CD4-positive, CD25-positive, alpha-beta regulatory T cell (primary cell): ENCODE data around the gene RABL3. TPM values are rescaled to one million over a fixed set of nuclear protein-coding genes. Genes with fewer than 3 reads are reported as not detected.

Experiments used
- ATAC-seq, 2 donors: fragments of 150-1000 bp; cut with Tn5 transposase; one replicate each; pipeline ENCODE4 v1.10.0; 2021; ENCODE audit warnings: low read depth in 2 of 2, moderate number of reproducible peaks in 2 of 2, moderate library complexity in 1 of 2
- DNase-seq, 3 donors: peaks; one replicate each; pipeline versions ENCODE4 v3.0.0 to v3.0.0-alpha.2; 2012 to 2022; ENCODE audit warnings: mixed read lengths in 1 of 3
- H3K27ac ChIP-seq: one replicate; pipeline ENCODE4 v1.7.0; 2013; ENCODE audit warnings: mild to moderate bottlenecking, low read length; ENCODE audit not compliant: insufficient read depth, poor library complexity, severe bottlenecking
- H3K27me3 ChIP-seq: one replicate; pipeline ENCODE4 v1.7.0; 2013; ENCODE audit warnings: low read length; ENCODE audit not compliant: control insufficient read depth, insufficient read depth
- H3K36me3 ChIP-seq: one replicate; pipeline ENCODE4 v1.7.0; 2013; ENCODE audit warnings: mild to moderate bottlenecking, low read length, moderate library complexity; ENCODE audit not compliant: control insufficient read depth, insufficient read depth
- H3K4me1 ChIP-seq: 2 replicates; pipeline ENCODE4 v1.7.0; 2013; ENCODE audit warnings: mild to moderate bottlenecking, low read length; ENCODE audit not compliant: insufficient read depth, control insufficient read depth, poor library complexity, severe bottlenecking
- H3K4me3 ChIP-seq: one replicate; pipeline ENCODE4 v1.7.0; 2013; ENCODE audit warnings: low read depth, mild to moderate bottlenecking, low read length, moderate library complexity
- H3K9me3 ChIP-seq, 2 experiments: 1 replicate in 1 of 2; 2 replicates in 1 of 2; pipeline ENCODE4 v1.7.0; 2013; ENCODE audit warnings: low read length in 2 of 2, mild to moderate bottlenecking in 1 of 2, moderate library complexity in 1 of 2; ENCODE audit not compliant: control insufficient read depth in 2 of 2
- H3K27ac Mint-ChIP-seq, 3 donors: one replicate each; pipeline ENCODE4 v1.8.0; 2020 to 2022; ENCODE audit warnings: mild to moderate bottlenecking in 3 of 3, mixed read lengths in 3 of 3, moderate library complexity in 2 of 3
- H3K27me3 Mint-ChIP-seq: one replicate; pipeline ENCODE4 v1.8.0; 2022; ENCODE audit warnings: mild to moderate bottlenecking, mixed read lengths
- H3K36me3 Mint-ChIP-seq: one replicate; pipeline ENCODE4 v1.8.0; 2020; ENCODE audit warnings: mixed read lengths
- H3K4me1 Mint-ChIP-seq, 4 donors: one replicate each; pipeline ENCODE4 v1.8.0; 2020 to 2022; ENCODE audit warnings: mixed read lengths in 4 of 4, mild to moderate bottlenecking in 1 of 4
- H3K4me3 Mint-ChIP-seq, 4 donors: one replicate each; pipeline ENCODE4 v1.8.0; 2020 to 2022; ENCODE audit warnings: mild to moderate bottlenecking in 4 of 4, mixed read lengths in 4 of 4, moderate library complexity in 3 of 4
- H3K9me3 Mint-ChIP-seq, 7 donors: one replicate each; pipeline ENCODE4 v1.8.0; 2020 to 2022; ENCODE audit warnings: mixed read lengths in 7 of 7, mild to moderate bottlenecking in 3 of 7, moderate library complexity in 2 of 7
- polyA plus RNA-seq, 4 donors: library from polyadenylated mRNA; unstranded; fragments of 300-500 nt; fragmentation: Illumina TruSeq; gene quantifications; one replicate each; pipeline ENCODE4 v1.2.3, GENCODE V29; 2021
- total RNA-seq: library from RNA; stranded (reverse); gene quantifications from one replicate; pipeline ENCODE4 v1.2.3, GENCODE V29; 2022

RABL3 gene
- total and polyA plus RNA-seq, 5 donors from 2014 or later: 16.3 to 53.0 (median 46.8) TPM

- H3K36me3 Mint-ChIP-seq: peaks cover 13% of the 10 kb centered on the region
- DNase-seq (no peak), ATAC-seq (no peak)
- peak overlapping the region in 1 of 3 donors; percentile 28 for H3K27ac Mint-ChIP-seq
- Histone ChIP-seq H3K9me3 (no peaks in the 10 kb centered on the region), H3K4me1 (no peaks in the 10 kb centered on the region), H3K27ac (no peak overlapping the region), H3K27me3 (no peaks in the 10 kb centered on the region), H3K36me3 (peaks cover 42% of the 10 kb centered on the region), H3K4me3 (no peak overlapping the region)
- H3K4me3 Mint-ChIP-seq: no peak overlapping the region
- peaks cover 10 to 33% (median 24%) of the 10 kb centered on the region in 4 donors for H3K4me1 Mint-ChIP-seq
- no peaks in the 10 kb centered on the region for H3K9me3 Mint-ChIP-seq
- H3K27me3 Mint-ChIP-seq: no peaks in the 10 kb centered on the region
These were observed 29.8 kb upstream of the RABL3 start for GRCh38 chr3:120772081-120772480.

GRCh38 chr3:120770891-120771290 lies 28.6 kb upstream of the RABL3 start:
- Mint-ChIP-seq H3K36me3 (peaks cover 9% of the 10 kb centered on the region), H3K4me3 (no peak overlapping the region), H3K9me3 (no peaks in the 10 kb centered on the region), H3K27ac (no peak overlapping the region), H3K4me1 (peaks cover 18 to 43% (median 33%) of the 10 kb centered on the region in 4 donors), H3K27me3 (no peaks in the 10 kb centered on the region)
- Histone ChIP-seq H3K36me3 (peaks cover 31% of the 10 kb centered on the region), H3K4me3 (no peak overlapping the region), H3K27ac (no peak overlapping the region), H3K4me1 (no peaks in the 10 kb centered on the region), H3K9me3 (no peaks in the 10 kb centered on the region), H3K27me3 (no peaks in the 10 kb centered on the region)
- DNase-seq (no peak), ATAC-seq (no peak)

GRCh38 chr3:120769436-120769835 lies 27.1 kb upstream of the RABL3 start:
- Mint-ChIP-seq H3K36me3 (peaks cover 9% of the 10 kb centered on the region), H3K27me3 (no peaks in the 10 kb centered on the region), H3K4me3 (no peak overlapping the region), H3K9me3 (no peaks in the 10 kb centered on the region), H3K27ac (peak overlapping the region in 2 of 3 donors; percentile 48 to 50), H3K4me1 (peaks cover 27 to 50% (median 41%) of the 10 kb centered on the region in 4 donors)
- Histone ChIP-seq H3K27ac (no peak overlapping the region), H3K27me3 (no peaks in the 10 kb centered on the region), H3K36me3 (peaks cover 20% of the 10 kb centered on the region), H3K4me3 (no peak overlapping the region), H3K9me3 (no peaks in the 10 kb centered on the region), H3K4me1 (no peaks in the 10 kb centered on the region)
- DNase-seq (no peak), ATAC-seq (no peak)

- no peaks in the 10 kb centered on the region for H3K4me1 ChIP-seq
- no peaks in the 10 kb centered on the region for H3K9me3 Mint-ChIP-seq
- H3K9me3 ChIP-seq: no peaks in the 10 kb centered on the region
- H3K27ac Mint-ChIP-seq: peak overlapping the region in 2 of 3 donors; percentile 13 to 21
- peaks cover 40 to 62% (median 58%) of the 10 kb centered on the region in 4 donors for H3K4me1 Mint-ChIP-seq
- no peaks in the 10 kb centered on the region for H3K27me3 Mint-ChIP-seq
- H3K27ac ChIP-seq: no peak overlapping the region
- H3K4me3 Mint-ChIP-seq: no peak overlapping the region
- peaks cover 8% of the 10 kb centered on the region for H3K36me3 Mint-ChIP-seq
- H3K27me3 ChIP-seq: no peaks in the 10 kb centered on the region
- H3K4me3 ChIP-seq: no peak overlapping the region
- ATAC-seq: no peak
- H3K36me3 ChIP-seq: peaks cover 9% of the 10 kb centered on the region
- DNase-seq: no peak
These were observed 24.8 kb upstream of the RABL3 start for GRCh38 chr3:120767106-120767505.

GRCh38 chr3:120766576-120766975 lies 24.3 kb upstream of the RABL3 start:
- no peaks in the 10 kb centered on the region for H3K9me3 Mint-ChIP-seq
- peaks cover 42 to 61% (median 58%) of the 10 kb centered on the region in 4 donors for H3K4me1 Mint-ChIP-seq
- H3K4me3 Mint-ChIP-seq: no peak overlapping the region

GRCh38 chr3:120765830-120766493 lies 23.6 kb upstream of the RABL3 start:
- Histone ChIP-seq H3K27me3 (no peaks in the 10 kb centered on the region), H3K4me1 (no peaks in the 10 kb centered on the region), H3K36me3 (peaks cover 6% of the 10 kb centered on the region), H3K9me3 (no peaks in the 10 kb centered on the region), H3K4me3 (no peak overlapping the region), H3K27ac (no peak overlapping the region)
- ATAC-seq (no peak), DNase-seq (no peak)
- Mint-ChIP-seq H3K9me3 (no peaks in the 10 kb centered on the region), H3K27ac (no peak overlapping the region), H3K27me3 (no peaks in the 10 kb centered on the region), H3K4me3 (no peak overlapping the region), H3K4me1 (peaks cover 45 to 67% (median 63%) of the 10 kb centered on the region in 4 donors), H3K36me3 (peaks cover 15% of the 10 kb centered on the region)

More at GRCh38 chr3:120766576-120766975, 24.3 kb upstream of the RABL3 start:
- no peaks in the 10 kb centered on the region for H3K4me1 ChIP-seq
- no peaks in the 10 kb centered on the region for H3K27me3 ChIP-seq
- peaks cover 7% of the 10 kb centered on the region for H3K36me3 ChIP-seq
- ATAC-seq (no peak), DNase-seq (no peak)
- Mint-ChIP-seq H3K27ac (no peak overlapping the region), H3K27me3 (no peaks in the 10 kb centered on the region), H3K36me3 (peaks cover 8% of the 10 kb centered on the region)
- no peaks in the 10 kb centered on the region for H3K9me3 ChIP-seq
- no peak overlapping the region for H3K4me3 ChIP-seq
- H3K27ac ChIP-seq: no peak overlapping the region

GRCh38 chr3:120764206-120764605 lies 21.9 kb upstream of the RABL3 start:
- H3K27me3 Mint-ChIP-seq: no peaks in the 10 kb centered on the region
- Histone ChIP-seq H3K4me1 (no peaks in the 10 kb centered on the region), H3K36me3 (no peaks in the 10 kb centered on the region), H3K27me3 (no peaks in the 10 kb centered on the region), H3K4me3 (no peak overlapping the region), H3K27ac (no peak overlapping the region), H3K9me3 (no peaks in the 10 kb centered on the region)
- H3K9me3 Mint-ChIP-seq: no peaks in the 10 kb centered on the region
- H3K4me1 Mint-ChIP-seq: peaks cover 45 to 79% (median 72%) of the 10 kb centered on the region in 4 donors
- no peak for DNase-seq
- peaks cover 23% of the 10 kb centered on the region for H3K36me3 Mint-ChIP-seq
- H3K27ac Mint-ChIP-seq: no peak overlapping the region
- no peak for ATAC-seq
- H3K4me3 Mint-ChIP-seq: peak overlapping the region in 1 of 4 donors; percentile 14

GRCh38 chr3:120763601-120764000 lies 21.3 kb upstream of the RABL3 start:
- Mint-ChIP-seq H3K4me3 (no peak overlapping the region), H3K36me3 (peaks cover 27% of the 10 kb centered on the region), H3K27me3 (no peaks in the 10 kb centered on the region), H3K9me3 (no peaks in the 10 kb centered on the region), H3K4me1 (peaks cover 50 to 80% (median 69%) of the 10 kb centered on the region in 4 donors), H3K27ac (no peak overlapping the region)
- H3K27ac ChIP-seq: no peak overlapping the region
- no peak for ATAC-seq
- no peak for DNase-seq
- H3K36me3 ChIP-seq: no peaks in the 10 kb centered on the region
- H3K4me1 ChIP-seq: no peaks in the 10 kb centered on the region
- H3K4me3 ChIP-seq: no peak overlapping the region
- no peaks in the 10 kb centered on the region for H3K9me3 ChIP-seq
- H3K27me3 ChIP-seq: no peaks in the 10 kb centered on the region
